GM23338 (cell line): ENCODE data around the gene FAM204A. TPM values are rescaled to one million over a fixed set of nuclear protein-coding genes. Genes with fewer than 3 reads are reported as not detected.

Experiments used
- ATAC-seq: fragments of 200-7000 bp; cut with Tn5 transposase; 3 replicates; pipeline ENCODE4 v1.9.1; 2020
- DNase-seq: peaks from one replicate; pipeline ENCODE4 v3.0.0-alpha.2; 2015; ENCODE audit warnings: low spot score
- H2AFZ ChIP-seq: fragments of 200-600 bp; sonication (generic); 2 replicates; pipeline ENCODE4 v1.8.0; 2016; ENCODE audit warnings: antibody characterized with exemption, mild to moderate bottlenecking, moderate library complexity
- H3F3A ChIP-seq: fragments of 200-600 bp; sonication (generic); replicated peaks from 2 replicates; pipeline ENCODE4 v1.8.0; 2017; ENCODE audit warnings: antibody characterized with exemption, mixed run types, low read depth
- H3K27ac ChIP-seq: fragments of 200-600 bp; sonication (generic); 2 replicates; pipeline ENCODE4 v1.6.1; 2016; ENCODE audit warnings: low read depth
- H3K27me3 ChIP-seq: fragments of 200-600 bp; sonication (generic); 2 replicates; pipeline ENCODE4 v1.8.0; 2016; ENCODE audit warnings: mild to moderate bottlenecking, mixed run types, moderate library complexity; ENCODE audit not compliant: insufficient read depth
- H3K36me3 ChIP-seq: fragments of 200-600 bp; sonication (generic); 2 replicates; pipeline ENCODE4 v1.8.0; 2016; ENCODE audit warnings: mild to moderate bottlenecking; ENCODE audit not compliant: insufficient read depth
- H3K4me1 ChIP-seq: fragments of 200-600 bp; sonication (generic); 2 replicates; pipeline ENCODE4 v1.8.0; 2016; ENCODE audit warnings: mild to moderate bottlenecking, moderate library complexity; ENCODE audit not compliant: insufficient read depth
- H3K4me2 ChIP-seq: fragments of 200-600 bp; sonication (generic); 2 replicates; pipeline ENCODE4 v1.7.1; 2017; ENCODE audit warnings: mixed run types
- H3K4me3 ChIP-seq: fragments of 200-600 bp; sonication (generic); 2 replicates; pipeline ENCODE4 v1.6.1; 2016; ENCODE audit warnings: mixed run types
- H3K79me2 ChIP-seq: fragments of 200-600 bp; sonication (generic); replicated peaks from 2 replicates; pipeline ENCODE4 v1.8.0; 2017; ENCODE audit warnings: mild to moderate bottlenecking; ENCODE audit not compliant: insufficient read depth
- H3K9me2 ChIP-seq: fragments of 200-600 bp; sonication (generic); 2 replicates; pipeline ENCODE4 v1.8.0; 2017; ENCODE audit not compliant: insufficient read depth
- H4K20me1 ChIP-seq: fragments of 200-600 bp; sonication (generic); replicated peaks from 2 replicates; pipeline ENCODE4 v1.8.0; 2017; ENCODE audit warnings: mild to moderate bottlenecking; ENCODE audit not compliant: insufficient read depth
- H3K27ac Mint-ChIP-seq: 2 replicates; pipeline ENCODE4 v1.8.0; 2020; ENCODE audit warnings: inconsistent platforms, mild to moderate bottlenecking, moderate library complexity, mixed read lengths
- H3K27me3 Mint-ChIP-seq: 3 replicates; pipeline ENCODE4 v1.8.0; 2022; ENCODE audit warnings: low read depth, mild to moderate bottlenecking, moderate library complexity, mixed read lengths, inconsistent platforms; ENCODE audit not compliant: insufficient read depth, poor library complexity
- H3K36me3 Mint-ChIP-seq: 3 replicates; pipeline ENCODE4 v1.8.0; 2021; ENCODE audit warnings: low read depth, mild to moderate bottlenecking, inconsistent platforms, moderate library complexity, mixed read lengths
- H3K4me1 Mint-ChIP-seq: 3 replicates; pipeline ENCODE4 v1.8.0; 2020; ENCODE audit warnings: mild to moderate bottlenecking, inconsistent platforms, mixed read lengths
- H3K4me3 Mint-ChIP-seq: 3 replicates; pipeline ENCODE4 v1.8.0; 2021; ENCODE audit warnings: moderate library complexity, mild to moderate bottlenecking, inconsistent platforms, mixed read lengths
- H3K9me3 Mint-ChIP-seq: 3 replicates; pipeline ENCODE4 v1.8.0; 2020; ENCODE audit warnings: moderate library complexity, mild to moderate bottlenecking, inconsistent platforms, mixed read lengths
- CREB1 ChIP-seq: fragments of 250-450 bp; sonication (Bioruptor Pico); IDR thresholded peaks from 2 replicates; pipeline ENCODE4 v1.5.0; 2020; ENCODE audit warnings: low read depth, mild to moderate bottlenecking, moderate library complexity
- CTCF ChIP-seq, 2 experiments: fragments of 200-600 bp in 1 of 2; sonication (generic) in 1 of 2; conservative IDR thresholded peaks; 2 replicates each; pipeline versions ENCODE4 v1.5.1 to v1.6.1; 2016 to 2017; ENCODE audit warnings: antibody characterized with exemption in 2 of 2, low read depth in 2 of 2, mild to moderate bottlenecking in 2 of 2, moderate library complexity in 1 of 2
- ETS1 ChIP-seq: IDR thresholded peaks from 2 replicates; pipeline ENCODE4 v1.6.1; 2016; ENCODE audit warnings: antibody characterized with exemption
- EZH2 ChIP-seq: fragments of 200-600 bp; sonication (generic); IDR thresholded peaks from one replicate; pipeline ENCODE4 v1.8.0; 2017; ENCODE audit warnings: antibody characterized with exemption, mild to moderate bottlenecking, low read depth; ENCODE audit not compliant: unreplicated experiment
- JUNB ChIP-seq: IDR thresholded peaks from one replicate; pipeline ENCODE4 v1.6.1; 2016; ENCODE audit warnings: antibody characterized with exemption; ENCODE audit not compliant: unreplicated experiment
- NANOG ChIP-seq: IDR thresholded peaks from 2 replicates; pipeline ENCODE4 v1.6.1; 2016; ENCODE audit warnings: antibody characterized with exemption, borderline replicate concordance
- POLR2AphosphoS5 ChIP-seq: IDR thresholded peaks from 2 replicates; pipeline ENCODE4 v1.6.1; 2016; ENCODE audit warnings: antibody characterized with exemption, low read depth
- STAT1 ChIP-seq: IDR thresholded peaks from one replicate; pipeline ENCODE4 v1.6.1; 2016; ENCODE audit warnings: antibody characterized with exemption; ENCODE audit not compliant: unreplicated experiment
- ZNF114 ChIP-seq: fragments of 250-450 bp; sonication (Bioruptor Pico); IDR thresholded peaks from 2 replicates; pipeline ENCODE4 v1.5.0; 2020; ENCODE audit warnings: mild to moderate bottlenecking, moderate library complexity
- ZNF331 ChIP-seq: fragments of 250-450 bp; sonication (Bioruptor Pico); IDR thresholded peaks from 2 replicates; pipeline ENCODE4 v1.5.0; 2020; ENCODE audit warnings: low read depth, mild to moderate bottlenecking, moderate library complexity
- ZNF462 ChIP-seq: fragments of 250-450 bp; sonication (Bioruptor Pico); IDR thresholded peaks from 2 replicates; pipeline ENCODE4 v1.5.0; 2020; ENCODE audit warnings: mild to moderate bottlenecking, moderate library complexity
- long read RNA-seq: library from polyadenylated mRNA; unstranded; transcript quantifications from one replicate; pipeline ENCODE4 v2.0.0, GENCODE V29; 2020; ENCODE audit not compliant: unreplicated experiment
- polyA plus RNA-seq: library from polyadenylated mRNA; unstranded; fragments of >200 nt; fragmentation: Nextera tagmentation; extraction: Ambion mirVana; gene quantifications from 2 replicates; pipeline ENCODE4 v1.2.1, GENCODE V29; 2016
- total RNA-seq: library from RNA; depleted of rRNA; stranded (reverse); fragments of >200 nt; shearing (Covaris generic); gene quantifications from 2 replicates; pipeline ENCODE4 v1.2.3, GENCODE V29; 2014; rRNA removed

Gene FAM204A
- 28.8 and 31.6 TPM in 2 replicates for total RNA-seq
- polyA plus RNA-seq, result 59.3 and 72.0 TPM in 2 replicates
- long read RNA-seq, full-length matches to known transcripts, result 6 of 17 reads
- long read RNA-seq, partial matches to known transcripts, result 8 of 17 reads
- long read RNA-seq, other reads (novel, unspliced or antisense), result 3 of 17 reads

- peak within 1 kb of the TSS; percentile 82 for H3K4me2 ChIP-seq
- no peaks in the 10 kb centered on the region for H3K36me3 ChIP-seq
- ATAC-seq, result peak; percentile 99
- Mint-ChIP-seq H3K4me3 (peak within 1 kb of the TSS; percentile 94), H3K9me3 (no peaks in the 10 kb centered on the region), H3K27me3 (no peaks in the 10 kb centered on the region), H3K4me1 (no peaks in the 10 kb centered on the region; the same call in 2 of the 3 replicates), H3K36me3 (no peaks in the 10 kb centered on the region), H3K27ac (peak within 1 kb of the TSS; percentile 70)
- H3K27me3 ChIP-seq, result no peaks in the 10 kb centered on the region
- H3K4me3 ChIP-seq, result peak within 1 kb of the TSS; percentile 75
- peaks cover 13% of the 10 kb centered on the region for H3K4me1 ChIP-seq
- H4K20me1 ChIP-seq, result peaks cover 7% of the 10 kb centered on the region; the same call in 1 of the 2 replicates
- H3K9me2 ChIP-seq, result no peaks in the 10 kb centered on the region
- H3K27ac ChIP-seq, result 0 out of 2 replicates have a peak within 1 kb of the TSS, but pooled peaks have one; percentile 12
- peak within 1 kb of the TSS; percentile 78 for H2AFZ ChIP-seq
- DNase-seq, result peak; percentile 96
- peak; percentile 75 for TF ChIP-seq POLR2AphosphoS5
- TF ChIP-seq ETS1, result peak; percentile 72
- TF ChIP-seq JUNB, result no peak
- TF ChIP-seq NANOG, result no peak
- H3K79me2 ChIP-seq, result peaks cover 32% of the 10 kb centered on the region
- H3F3A ChIP-seq, result no peaks in the 10 kb centered on the region
Measured at GRCh38 chr10:118341791-118342637, at the start of gene FAM204A. Gene FAM204A (minus strand): TSS chr10:118342324. CDS start chr10:118336415, 5,909 bp downstream.

- no peak overlapping the region for H3K4me3 Mint-ChIP-seq
- H3F3A ChIP-seq, result no peaks in the 10 kb centered on the region
- peaks cover 10% of the 10 kb centered on the region; the same call in 2 of the 3 replicates for H3K4me1 Mint-ChIP-seq
- no peak for ATAC-seq
- no peaks in the 10 kb centered on the region for H3K9me3 Mint-ChIP-seq
- no peak overlapping the region for H3K4me3 ChIP-seq
- H3K27ac ChIP-seq, result no peak overlapping the region
- H2AFZ ChIP-seq, result no peak overlapping the region
- no peak overlapping the region for H3K27ac Mint-ChIP-seq
- H3K9me2 ChIP-seq, result 0 out of 2 replicates have a peak, but pooled peaks cover 6% of the 10 kb centered on the region
- H3K36me3 Mint-ChIP-seq, result no peaks in the 10 kb centered on the region
- H3K27me3 Mint-ChIP-seq, result no peaks in the 10 kb centered on the region
- H3K4me2 ChIP-seq, result no peak overlapping the region
- H3K4me1 ChIP-seq, result no peaks in the 10 kb centered on the region
- H3K36me3 ChIP-seq, result no peaks in the 10 kb centered on the region
- H3K79me2 ChIP-seq, result no peaks in the 10 kb centered on the region
- H4K20me1 ChIP-seq, result no peaks in the 10 kb centered on the region
- no peaks in the 10 kb centered on the region for H3K27me3 ChIP-seq
- no peak for DNase-seq
- TF ChIP-seq STAT1, result no peak
- TF ChIP-seq NANOG, result no peak
- no peak for TF ChIP-seq ZNF331
- no peak for TF ChIP-seq CTCF (conservative IDR thresholded peaks at IDR 0.05; ENCODE audit: low read depth in 2 of 2)
- TF ChIP-seq ZNF462 (CRISPR knock-in tag), result no peak
- TF ChIP-seq EZH2, result no peak
- no peak for TF ChIP-seq ZNF114
- TF ChIP-seq CREB1 (CRISPR knock-in tag), result no peak
- TF ChIP-seq POLR2AphosphoS5, result no peak
Measured at GRCh38 chr10:118383699-118384098, 41.6 kb upstream of the FAM204A start.
